ENCODE measurements around the gene IL36B.
"Not testable (repeated sequence)": the region's sequence is repeated elsewhere in the genome, so short reads cannot be mapped to it uniquely, and the experiment has no call there.

The IL36B gene

GRCh38 chr2:113052396-113052917 is at the start of gene IL36B:
TSS of gene IL36B (minus strand) at chr2:113052867.
- DNase-seq (ENCODE audit: low spot score), result no peak

DNA sequence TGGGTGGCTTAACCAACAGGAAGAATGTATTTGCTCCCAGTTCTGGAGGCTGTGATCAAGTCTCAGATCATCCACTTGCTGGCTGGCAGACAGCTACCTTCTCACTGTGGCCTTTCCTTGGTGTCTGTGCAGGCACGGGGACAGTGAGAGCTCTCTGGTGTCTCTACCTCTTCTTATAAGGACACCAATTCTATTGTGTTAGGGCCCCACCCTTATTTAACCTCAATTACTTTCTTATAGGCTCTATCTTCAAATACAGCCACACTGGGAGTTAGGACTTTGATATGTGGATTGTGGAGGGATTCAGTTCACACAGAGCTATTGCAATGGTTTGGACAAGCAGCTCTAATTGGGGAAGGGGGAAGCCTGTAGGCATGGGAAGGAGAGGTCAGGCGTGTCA is 49.5 kb upstream of the IL36B start:
- no peak for DNase-seq (ENCODE audit: low spot score)

GRCh38 chr2:113098532-113098931 is 45.9 kb upstream of the IL36B start:
- no peak for DNase-seq (ENCODE audit: low spot score)

DNA sequence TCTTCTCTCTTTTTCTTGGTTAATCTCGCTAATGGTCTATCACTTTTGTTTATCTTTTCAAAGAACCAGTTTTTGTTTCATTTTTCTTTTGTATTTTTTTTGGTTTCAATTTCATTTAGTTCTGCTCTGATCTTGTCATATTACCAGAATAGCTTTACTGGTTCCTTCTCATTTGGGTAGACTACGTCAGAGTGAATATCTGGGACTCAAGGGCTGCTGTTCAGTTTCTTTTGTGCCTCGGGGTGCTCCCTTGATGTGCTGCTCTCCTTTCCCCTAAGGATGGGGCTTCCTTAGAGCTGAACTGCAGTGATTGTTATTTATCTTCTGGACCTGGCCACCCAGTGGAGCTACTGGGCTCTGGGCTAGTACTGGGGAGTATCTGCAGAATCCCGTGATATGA is 45.4 kb upstream of the IL36B start:
- no peak for DNase-seq (ENCODE audit: low spot score)

- not testable (repeated sequence) for DNase-seq (ENCODE audit: low spot score)
Measured at GRCh38 chr2:113096842-113097618, 44.4 kb upstream of the IL36B start.

DNA sequence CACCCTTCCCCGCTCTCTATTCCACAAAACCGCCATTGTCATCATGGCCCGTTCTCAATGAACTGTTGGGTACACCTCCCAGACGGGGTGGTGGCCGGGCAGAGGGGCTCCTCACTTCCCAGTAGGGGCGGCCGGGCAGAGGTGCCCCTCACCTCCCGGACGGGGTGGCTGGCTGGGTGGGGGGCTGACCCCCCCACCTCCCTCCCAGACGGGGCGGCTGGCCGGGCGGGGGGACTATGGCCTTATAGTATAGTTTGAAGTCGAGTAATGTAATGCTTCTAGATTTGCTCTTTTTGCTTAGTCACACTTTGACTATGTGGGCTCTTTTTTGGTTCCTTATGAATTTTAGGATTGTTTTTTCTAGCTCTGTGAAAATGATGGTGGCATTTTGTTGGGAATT is 43.6 kb upstream of the IL36B start:
- not testable (repeated sequence) for DNase-seq (ENCODE audit: low spot score)

DNA sequence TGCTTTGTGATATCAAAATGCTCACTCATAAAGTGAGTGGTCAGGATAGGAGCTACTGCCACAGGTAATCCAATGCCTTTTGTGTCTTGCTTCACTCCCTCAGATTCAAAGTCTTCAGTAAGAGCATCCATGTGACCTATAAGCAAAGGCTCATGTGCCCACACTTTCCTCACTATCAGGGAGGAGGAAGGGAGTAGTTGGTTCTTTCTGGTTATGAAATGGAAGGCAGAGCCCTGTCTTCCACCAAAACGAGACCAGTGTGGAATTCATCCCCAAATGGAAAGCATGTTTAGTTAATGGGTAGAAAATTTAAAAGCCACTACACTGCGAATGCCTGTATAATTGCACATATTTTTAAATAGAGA is 40.9 kb upstream of the IL36B start:
- no peak for DNase-seq (ENCODE audit: low spot score)

DNA sequence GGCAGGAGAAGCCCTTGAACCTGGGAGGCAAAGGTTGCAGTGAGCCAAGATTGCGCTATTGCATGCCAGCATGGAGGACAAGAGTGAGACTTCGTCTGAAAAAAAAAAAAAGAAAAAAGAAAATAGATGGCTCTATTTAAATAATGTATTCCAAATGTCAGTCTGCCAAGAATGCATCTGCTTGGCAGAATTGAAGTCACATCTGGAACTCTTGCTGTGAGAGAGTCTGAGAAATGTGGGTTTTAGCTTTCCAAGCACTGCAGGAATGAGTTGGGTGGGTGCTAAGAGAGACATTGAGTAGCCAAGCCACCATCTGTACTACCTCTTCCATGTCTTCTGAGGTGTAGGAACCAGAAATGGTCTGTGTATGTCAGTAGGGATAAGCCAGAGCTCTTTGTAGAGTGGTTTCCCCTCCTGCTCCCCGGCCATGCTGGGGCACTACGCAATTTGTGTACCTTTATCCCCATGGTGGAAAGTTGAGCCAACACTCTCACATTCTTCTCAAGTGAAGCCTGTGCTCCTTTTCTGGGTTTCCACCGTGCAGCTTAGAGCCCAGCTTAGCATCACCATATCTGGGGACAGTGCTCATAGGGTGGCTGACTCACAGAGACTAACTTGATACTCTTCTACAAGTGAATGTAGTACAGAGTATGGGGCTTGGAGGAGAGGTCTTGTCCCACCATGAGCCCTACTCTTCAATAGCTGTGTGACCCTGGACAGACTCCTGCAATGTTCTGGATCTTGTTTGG is 40.4 kb upstream of the IL36B start:
- no peak for DNase-seq (ENCODE audit: low spot score)

DNA sequence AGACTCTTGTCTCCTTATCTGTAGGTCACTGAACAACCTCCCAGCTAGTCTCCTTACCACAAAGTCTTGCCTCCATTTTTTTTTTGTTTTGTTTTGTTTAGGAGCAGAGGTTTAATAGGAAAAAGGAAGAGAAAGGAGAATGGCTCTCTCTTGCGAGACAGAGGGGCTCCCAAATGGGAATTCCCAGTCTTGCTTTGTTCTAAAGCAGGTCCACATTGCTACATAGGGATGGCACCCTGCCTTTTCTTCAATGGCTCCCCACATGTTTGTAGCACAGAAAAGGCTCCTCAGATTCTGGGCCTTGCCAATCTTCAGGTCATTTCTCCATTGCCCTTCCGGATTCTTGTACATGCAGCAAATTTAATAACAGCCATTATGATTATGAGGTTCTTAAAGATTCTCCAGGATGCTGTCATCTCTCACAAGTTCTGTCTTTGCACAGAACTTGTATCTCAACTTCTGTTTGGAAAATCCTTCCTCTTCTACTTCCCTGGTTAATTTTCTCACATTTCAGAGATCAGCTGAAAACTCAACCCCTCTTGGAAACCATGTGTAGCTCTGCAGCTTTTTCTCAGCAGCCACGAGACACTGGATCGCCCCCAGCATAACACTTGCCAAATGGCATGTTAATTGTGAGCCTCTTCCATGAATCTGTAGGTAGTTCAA is 38.7 kb upstream of the IL36B start:
- no peak for DNase-seq (ENCODE audit: low spot score)

DNA sequence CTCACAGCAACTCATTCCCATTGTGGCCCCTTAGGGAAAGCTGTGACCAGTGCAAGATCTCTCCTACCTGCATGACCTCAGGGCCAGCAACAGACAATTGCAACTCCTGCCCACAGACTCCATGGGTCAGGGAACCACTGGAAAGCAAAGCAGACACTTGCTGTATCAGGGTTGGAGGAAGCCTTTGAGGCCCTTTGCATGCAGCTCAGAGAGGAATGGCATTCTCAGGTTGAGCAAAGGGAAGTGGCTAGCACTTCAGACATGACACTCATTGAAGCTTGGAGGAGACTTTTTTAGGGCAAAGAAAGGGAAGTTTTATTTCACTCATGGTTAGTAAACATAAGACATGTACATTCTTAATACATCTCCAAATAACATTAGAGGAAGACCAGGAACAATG is 37.2 kb upstream of the IL36B start:
- DNase-seq (ENCODE audit: low spot score), result no peak

DNA sequence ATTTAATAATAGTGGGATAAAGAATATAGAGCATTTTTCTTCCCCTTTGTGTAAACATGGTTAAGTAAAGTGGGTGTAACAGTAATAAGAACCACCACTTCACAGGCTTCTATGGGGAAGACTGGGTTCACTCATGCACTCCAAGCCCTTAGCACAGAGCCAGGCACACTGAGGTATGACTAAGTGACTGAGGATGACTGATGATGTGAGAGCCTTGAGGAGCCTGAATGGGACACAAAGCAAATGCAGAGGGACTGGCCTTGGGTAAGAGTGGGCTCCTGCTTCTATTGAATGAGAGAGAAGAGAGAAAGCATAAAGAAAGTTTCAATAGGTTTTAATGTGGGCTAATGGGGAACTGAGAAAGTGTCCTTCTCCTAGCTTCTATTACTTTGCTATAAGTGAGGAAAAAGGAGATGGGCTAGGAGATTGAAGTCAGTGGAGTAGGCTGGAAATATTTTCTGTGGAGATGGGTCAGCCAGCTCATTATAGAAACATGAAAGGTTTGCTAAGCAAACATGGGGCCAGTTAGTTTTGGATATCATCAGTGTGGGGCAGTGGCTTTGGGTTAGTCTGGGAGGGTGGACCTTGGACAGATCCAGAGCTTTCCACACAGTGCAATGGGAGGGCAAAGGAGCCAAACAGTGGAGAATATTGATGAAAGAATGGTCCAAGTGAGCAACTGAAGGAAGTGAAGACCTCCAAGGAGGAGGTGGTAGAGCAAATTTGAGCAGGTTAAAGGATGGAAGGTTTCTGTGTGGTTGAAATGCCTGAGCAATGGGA is 35.7 kb upstream of the IL36B start:
- DNase-seq (ENCODE audit: low spot score), result no peak

GRCh38 chr2:113085542-113085941 is 32.9 kb upstream of the IL36B start:
- no peak for DNase-seq (ENCODE audit: low spot score)

GRCh38 chr2:113084249-113085000 is 31.8 kb upstream of the IL36B start:
- DNase-seq (ENCODE audit: low spot score), result peak; percentile 44

- DNase-seq (ENCODE audit: low spot score), result no peak
Measured at GRCh38 chr2:113083296-113083695, 30.6 kb upstream of the IL36B start.

GRCh38 chr2:113081488-113082210 is 29.0 kb upstream of the IL36B start:
- no peak for DNase-seq (ENCODE audit: low spot score)

GRCh38 chr2:113080134-113080533 is 27.5 kb upstream of the IL36B start:
- DNase-seq (ENCODE audit: low spot score), result peak; percentile 43

DNA sequence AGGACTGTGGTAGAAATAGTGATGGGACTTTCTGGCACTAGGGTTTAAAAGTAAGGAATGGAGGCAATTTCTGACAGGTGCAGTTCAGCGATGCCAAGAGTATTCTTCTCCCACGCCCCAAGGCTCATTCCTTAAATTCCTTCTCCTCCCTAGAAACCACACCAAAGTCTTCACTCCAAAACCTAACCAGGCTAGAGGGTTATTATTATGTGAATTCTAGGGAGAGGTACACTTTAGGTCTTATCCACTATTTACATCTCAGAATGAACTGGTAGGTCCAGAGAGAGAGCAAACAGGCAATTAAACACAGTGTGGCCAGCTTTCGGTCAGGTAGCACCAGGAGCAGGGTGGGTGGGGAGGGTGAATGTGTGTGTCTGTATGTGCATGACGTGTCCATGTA is 26.5 kb upstream of the IL36B start:
- no peak for DNase-seq (ENCODE audit: low spot score)

- no peak for DNase-seq (ENCODE audit: low spot score)
Measured at GRCh38 chr2:113078350-113078839, 25.7 kb upstream of the IL36B start.

- DNase-seq (ENCODE audit: low spot score), result no peak
Measured at GRCh38 chr2:113077921-113078320, 25.3 kb upstream of the IL36B start.

GRCh38 chr2:113076954-113077669 is 24.4 kb upstream of the IL36B start:
- no peak for DNase-seq (ENCODE audit: low spot score)
